Activated CD8-positive, alpha-beta T cell treated with anti-CD3 and anti-CD28 coated beads for 36 hours (primary cell): ENCODE data around the gene METTL25. TPM values are rescaled to one million over a fixed set of nuclear protein-coding genes. Genes with fewer than 3 reads are reported as not detected.

ENCODE experiments used
- ATAC-seq: fragments of 200-7000 bp; cut with Tn5 transposase; one replicate; pipeline ENCODE4 v1.10.0; 2021; ENCODE audit warnings: mild to moderate bottlenecking, moderate library complexity
- CTCF ChIA-PET: fragments of 350-600 bp; sonication (Branson Sonifier 250); formaldehyde crosslinking; loops from one replicate; lab custom pipeline; 2021; ENCODE audit warnings: antibody characterized with exemption; lab: Charles Lee
- POLR2A ChIA-PET: fragments of 350-600 bp; sonication (Branson Sonifier 250); formaldehyde crosslinking; loops from one replicate; lab custom pipeline; 2021; ENCODE audit warnings: antibody characterized with exemption; lab: Charles Lee
- DNase-seq: peaks from one replicate; pipeline ENCODE4 v3.0.0-alpha.2; 2020
- H3K27ac Mint-ChIP-seq: one replicate; pipeline ENCODE4 v1.8.0; 2021; ENCODE audit warnings: mild to moderate bottlenecking, mixed read lengths
- H3K27me3 Mint-ChIP-seq: one replicate; pipeline ENCODE4 v1.8.0; 2021; ENCODE audit warnings: mixed read lengths
- H3K36me3 Mint-ChIP-seq: one replicate; pipeline ENCODE4 v1.8.0; 2021; ENCODE audit warnings: low read depth, mixed read lengths
- H3K4me1 Mint-ChIP-seq: one replicate; pipeline ENCODE4 v1.8.0; 2021; ENCODE audit warnings: low read depth, mixed read lengths
- H3K4me3 Mint-ChIP-seq: one replicate; pipeline ENCODE4 v1.8.0; 2021; ENCODE audit warnings: mild to moderate bottlenecking, moderate library complexity, mixed read lengths
- H3K9me3 Mint-ChIP-seq: one replicate; pipeline ENCODE4 v1.8.0; 2021; ENCODE audit warnings: mixed read lengths
- intact Hi-C: fragments of 100-400 bp; cut with micrococcal nuclease; formaldehyde crosslinking; loops from one replicate; pipeline ENCODE4 v1.10.0; 2022
- total RNA-seq, 2 experiments: library from RNA; stranded (reverse); gene quantifications; one replicate each; pipeline ENCODE4 v1.2.3, GENCODE V29; 2021
- TF ChIP-seq, protein P1 (sequence below): fragments of 200-600 bp; IDR thresholded peaks from one replicate; pipeline ENCODE4 v1.8.0; 2022; ENCODE audit warnings: antibody characterized with exemption, mild to moderate bottlenecking

Gene METTL25
- total RNA-seq, 2 experiments from 2014 or later: 4.6 to 6.6 TPM

DNA sequence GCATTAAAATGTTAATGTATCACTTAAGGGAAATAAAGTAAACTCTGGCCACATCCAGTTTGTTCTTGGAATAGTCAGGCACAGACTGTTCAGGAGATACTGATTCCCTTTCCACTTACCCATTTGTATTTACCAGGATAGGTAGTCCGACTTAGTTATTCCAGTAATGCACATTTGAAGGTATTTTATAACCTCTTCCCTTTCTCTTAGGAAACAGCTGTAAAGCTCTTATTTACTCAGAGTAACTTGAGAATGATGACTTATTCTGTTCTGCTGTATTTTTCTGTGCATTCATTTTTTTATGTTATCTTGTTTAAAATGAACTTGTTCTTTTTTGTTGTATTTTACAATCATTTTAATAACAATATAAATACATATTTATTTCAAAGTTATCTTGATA, 78.0 kb downstream of the METTL25 start:
- no peak for ATAC-seq
- Mint-ChIP-seq H3K4me3 (no peak overlapping the region), H3K9me3 (no peaks in the 10 kb centered on the region), H3K27ac (no peak overlapping the region), H3K36me3 (peaks cover 18% of the 10 kb centered on the region), H3K27me3 (no peaks in the 10 kb centered on the region), H3K4me1 (peaks cover 6% of the 10 kb centered on the region)
- DNase-seq: no peak
- intact Hi-C loops: no loop called here
- TF ChIP-seq, protein P1, sequence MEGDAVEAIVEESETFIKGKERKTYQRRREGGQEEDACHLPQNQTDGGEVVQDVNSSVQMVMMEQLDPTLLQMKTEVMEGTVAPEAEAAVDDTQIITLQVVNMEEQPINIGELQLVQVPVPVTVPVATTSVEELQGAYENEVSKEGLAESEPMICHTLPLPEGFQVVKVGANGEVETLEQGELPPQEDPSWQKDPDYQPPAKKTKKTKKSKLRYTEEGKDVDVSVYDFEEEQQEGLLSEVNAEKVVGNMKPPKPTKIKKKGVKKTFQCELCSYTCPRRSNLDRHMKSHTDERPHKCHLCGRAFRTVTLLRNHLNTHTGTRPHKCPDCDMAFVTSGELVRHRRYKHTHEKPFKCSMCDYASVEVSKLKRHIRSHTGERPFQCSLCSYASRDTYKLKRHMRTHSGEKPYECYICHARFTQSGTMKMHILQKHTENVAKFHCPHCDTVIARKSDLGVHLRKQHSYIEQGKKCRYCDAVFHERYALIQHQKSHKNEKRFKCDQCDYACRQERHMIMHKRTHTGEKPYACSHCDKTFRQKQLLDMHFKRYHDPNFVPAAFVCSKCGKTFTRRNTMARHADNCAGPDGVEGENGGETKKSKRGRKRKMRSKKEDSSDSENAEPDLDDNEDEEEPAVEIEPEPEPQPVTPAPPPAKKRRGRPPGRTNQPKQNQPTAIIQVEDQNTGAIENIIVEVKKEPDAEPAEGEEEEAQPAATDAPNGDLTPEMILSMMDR: no peak
- CTCF ChIA-PET: interaction anchor here (0.6 kb wide), 1 partner anchor 175 kb away, joined by 3 read pairs; no protein-coding TSS in a partner anchor
- POLR2A ChIA-PET: no interaction called here

DNA sequence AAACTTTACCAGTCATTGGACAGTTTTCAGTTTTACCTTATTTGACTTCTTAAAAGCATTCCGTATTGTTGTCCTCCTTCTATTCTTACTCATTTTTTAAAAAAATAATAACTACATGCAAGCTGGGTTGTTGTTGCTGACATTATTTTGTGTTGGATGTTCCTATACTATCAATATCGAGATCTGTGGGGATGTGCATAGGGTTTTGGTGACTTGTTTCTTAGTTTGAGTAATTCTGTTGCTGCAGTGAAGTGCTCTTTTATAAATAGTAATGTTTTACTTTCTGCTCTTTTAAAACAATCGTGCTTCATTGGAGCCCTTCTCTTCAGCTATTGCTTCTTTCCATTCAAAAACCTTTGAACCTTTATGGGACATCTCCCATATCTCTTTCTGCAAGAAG, 79.4 kb downstream of the METTL25 start:
- Mint-ChIP-seq H3K4me3 (no peak overlapping the region), H3K9me3 (no peaks in the 10 kb centered on the region), H3K36me3 (peaks cover 27% of the 10 kb centered on the region), H3K4me1 (peaks cover 6% of the 10 kb centered on the region), H3K27me3 (no peaks in the 10 kb centered on the region), H3K27ac (no peak overlapping the region)
- intact Hi-C loops: no loop called here
- no peak for DNase-seq
- POLR2A ChIA-PET: no interaction called here
- CTCF ChIA-PET: no interaction called here
- TF ChIP-seq, protein P1: no peak
- no peak for ATAC-seq

DNA sequence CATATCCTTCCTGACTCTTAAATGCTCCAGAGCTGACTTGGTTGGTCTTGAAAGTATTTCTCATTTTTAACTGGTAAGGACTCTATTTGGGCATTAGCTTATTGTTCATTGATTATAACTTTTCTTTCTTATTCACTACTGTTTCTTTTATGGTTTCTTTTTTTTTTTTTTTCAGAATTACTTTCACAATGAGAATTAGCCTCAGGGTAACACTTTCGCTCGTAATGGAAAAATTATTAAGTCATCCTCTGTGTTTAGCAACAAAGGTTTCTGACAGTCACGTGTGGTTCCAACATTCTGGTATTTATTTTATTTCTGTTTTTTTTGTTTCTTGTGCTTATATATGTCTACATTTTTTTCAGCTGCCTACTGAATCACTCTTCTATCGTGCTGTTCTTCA, 80.0 kb downstream of the METTL25 start:
- intact Hi-C loops: no loop called here
- ChIA-PET CTCF (no interaction called here), POLR2A (no interaction called here)
- ATAC-seq (peak; percentile 13), DNase-seq (no peak)
- Mint-ChIP-seq H3K27ac (no peak overlapping the region), H3K9me3 (no peaks in the 10 kb centered on the region), H3K4me3 (no peak overlapping the region), H3K4me1 (peaks cover 6% of the 10 kb centered on the region), H3K27me3 (no peaks in the 10 kb centered on the region), H3K36me3 (peaks cover 31% of the 10 kb centered on the region)
- TF ChIP-seq, protein P1: no peak

DNA sequence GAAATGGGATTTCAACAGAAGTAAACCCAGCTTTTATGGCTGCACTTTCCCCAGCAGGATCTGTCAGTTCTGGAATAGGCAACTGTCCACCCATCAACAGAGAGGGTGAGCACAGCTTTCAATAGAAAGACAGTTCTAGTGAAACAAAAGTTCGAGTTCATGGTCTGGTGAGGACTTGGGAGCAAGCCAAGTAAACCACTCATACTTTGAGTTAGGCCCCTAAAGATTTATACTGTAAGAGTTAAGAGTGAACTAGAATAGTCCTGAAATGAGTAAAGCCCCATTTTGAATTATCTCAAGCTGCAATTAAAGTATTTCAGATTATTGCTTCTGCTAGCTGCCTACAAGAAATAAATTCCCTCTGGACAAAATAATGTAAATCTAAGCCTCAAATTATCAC, 82.6 kb downstream of the METTL25 start:
- no peak for DNase-seq
- Mint-ChIP-seq H3K27me3 (no peaks in the 10 kb centered on the region), H3K4me1 (peaks cover 6% of the 10 kb centered on the region), H3K4me3 (no peak overlapping the region), H3K27ac (no peak overlapping the region), H3K9me3 (no peaks in the 10 kb centered on the region), H3K36me3 (peaks cover 31% of the 10 kb centered on the region)
- ChIA-PET POLR2A (no interaction called here), CTCF (no interaction called here)
- TF ChIP-seq, protein P1: no peak
- ATAC-seq: no peak
- intact Hi-C loops: no loop called here

DNA sequence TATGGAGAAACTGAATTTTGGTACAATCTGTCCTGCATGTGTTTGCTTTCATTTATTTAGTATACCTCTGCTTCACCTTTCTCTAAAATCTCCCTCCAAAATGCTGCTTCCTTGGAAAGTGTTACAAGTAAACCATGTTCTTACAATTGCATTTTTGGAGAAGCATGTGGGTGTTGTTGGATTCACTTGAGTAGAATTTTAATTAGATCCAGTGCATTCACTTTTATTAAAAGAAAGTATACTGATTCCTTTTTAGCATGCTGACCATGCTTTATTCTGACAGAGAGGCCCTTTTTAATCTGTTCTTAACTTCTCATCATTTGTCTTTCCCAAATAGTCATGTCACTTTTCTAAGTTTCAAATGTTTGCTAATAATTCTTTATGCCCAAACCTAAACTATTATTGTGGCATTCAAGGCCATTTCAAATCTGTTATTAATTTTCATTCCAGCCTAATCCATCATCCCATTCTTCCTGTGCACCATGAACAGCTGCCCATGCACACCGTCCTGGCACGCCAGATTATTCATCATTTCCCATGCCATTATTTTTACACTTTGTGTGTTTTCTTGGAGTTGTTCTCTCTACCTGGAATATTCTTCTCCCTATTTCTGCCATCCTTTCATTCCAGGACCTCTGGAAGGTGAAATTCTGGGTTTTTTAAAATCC, 90.7 kb downstream of the METTL25 start:
- TF ChIP-seq, protein P1: no peak
- ATAC-seq (no peak), DNase-seq (no peak)
- H3K4me3 Mint-ChIP-seq: no peak overlapping the region
- no peak overlapping the region for H3K27ac Mint-ChIP-seq
- no peaks in the 10 kb centered on the region for H3K36me3 Mint-ChIP-seq
- intact Hi-C loops: no loop called here
- H3K4me1 Mint-ChIP-seq: no peaks in the 10 kb centered on the region
- no peaks in the 10 kb centered on the region for H3K9me3 Mint-ChIP-seq
- no peaks in the 10 kb centered on the region for H3K27me3 Mint-ChIP-seq
- CTCF ChIA-PET: no interaction called here
- POLR2A ChIA-PET: no interaction called here
